ENCODE data around the gene HS6ST1. TPM values are rescaled to one million over a fixed set of nuclear protein-coding genes. Genes with fewer than 3 reads are reported as not detected.

HS6ST1 gene
- total RNA-seq, 3 donors from 2014 or later (not counting 1 experiment from before 2014, with no cell fraction given), result 18.9 to 35.9 (median 28.8) TPM

GRCh38 chr2:128312411-128312810, 6.3 kb downstream of the HS6ST1 start:
- no peaks in the 10 kb centered on the region for H3K36me3 Mint-ChIP-seq
- H3K4me1 Mint-ChIP-seq, result peaks cover 58 to 83% of the 10 kb centered on the region in 2 donors
- H3K27me3 ChIP-seq (ENCODE audit: control insufficient read depth, insufficient read depth, low read length), result no peaks in the 10 kb centered on the region
- no peak overlapping the region for H3K4me3 Mint-ChIP-seq
- ATAC-seq, result no peak
- intact Hi-C loops (cut with micrococcal nuclease), result no loop called here
- H3K36me3 ChIP-seq (ENCODE audit: control insufficient read depth, insufficient read depth, low read length), result no peaks in the 10 kb centered on the region
- no peak for DNase-seq
- H3K9me3 Mint-ChIP-seq, result no peaks in the 10 kb centered on the region
- peaks cover 29% of the 10 kb centered on the region for H3K4me1 ChIP-seq (ENCODE audit: control insufficient read depth, insufficient read depth, low read length)
- TF ChIP-seq, protein P1, sequence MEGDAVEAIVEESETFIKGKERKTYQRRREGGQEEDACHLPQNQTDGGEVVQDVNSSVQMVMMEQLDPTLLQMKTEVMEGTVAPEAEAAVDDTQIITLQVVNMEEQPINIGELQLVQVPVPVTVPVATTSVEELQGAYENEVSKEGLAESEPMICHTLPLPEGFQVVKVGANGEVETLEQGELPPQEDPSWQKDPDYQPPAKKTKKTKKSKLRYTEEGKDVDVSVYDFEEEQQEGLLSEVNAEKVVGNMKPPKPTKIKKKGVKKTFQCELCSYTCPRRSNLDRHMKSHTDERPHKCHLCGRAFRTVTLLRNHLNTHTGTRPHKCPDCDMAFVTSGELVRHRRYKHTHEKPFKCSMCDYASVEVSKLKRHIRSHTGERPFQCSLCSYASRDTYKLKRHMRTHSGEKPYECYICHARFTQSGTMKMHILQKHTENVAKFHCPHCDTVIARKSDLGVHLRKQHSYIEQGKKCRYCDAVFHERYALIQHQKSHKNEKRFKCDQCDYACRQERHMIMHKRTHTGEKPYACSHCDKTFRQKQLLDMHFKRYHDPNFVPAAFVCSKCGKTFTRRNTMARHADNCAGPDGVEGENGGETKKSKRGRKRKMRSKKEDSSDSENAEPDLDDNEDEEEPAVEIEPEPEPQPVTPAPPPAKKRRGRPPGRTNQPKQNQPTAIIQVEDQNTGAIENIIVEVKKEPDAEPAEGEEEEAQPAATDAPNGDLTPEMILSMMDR (IDR thresholded peaks at IDR 0.05), result no peak
- no peak overlapping the region for H3K27ac ChIP-seq (ENCODE audit: low read length)
- H3K9me3 ChIP-seq (ENCODE audit: control insufficient read depth, insufficient read depth, low read length), result no peaks in the 10 kb centered on the region
- H3K27me3 Mint-ChIP-seq (ENCODE audit: low read depth in 2 of 2), result no peaks in the 10 kb centered on the region
- H3K27ac Mint-ChIP-seq, result no peak overlapping the region
- 97% methylated on average over 6 of the region's 6 CpGs for WGBS (ENCODE audit: insufficient coverage)
- no peak overlapping the region for H3K4me3 ChIP-seq (ENCODE audit: low read length)

DNA sequence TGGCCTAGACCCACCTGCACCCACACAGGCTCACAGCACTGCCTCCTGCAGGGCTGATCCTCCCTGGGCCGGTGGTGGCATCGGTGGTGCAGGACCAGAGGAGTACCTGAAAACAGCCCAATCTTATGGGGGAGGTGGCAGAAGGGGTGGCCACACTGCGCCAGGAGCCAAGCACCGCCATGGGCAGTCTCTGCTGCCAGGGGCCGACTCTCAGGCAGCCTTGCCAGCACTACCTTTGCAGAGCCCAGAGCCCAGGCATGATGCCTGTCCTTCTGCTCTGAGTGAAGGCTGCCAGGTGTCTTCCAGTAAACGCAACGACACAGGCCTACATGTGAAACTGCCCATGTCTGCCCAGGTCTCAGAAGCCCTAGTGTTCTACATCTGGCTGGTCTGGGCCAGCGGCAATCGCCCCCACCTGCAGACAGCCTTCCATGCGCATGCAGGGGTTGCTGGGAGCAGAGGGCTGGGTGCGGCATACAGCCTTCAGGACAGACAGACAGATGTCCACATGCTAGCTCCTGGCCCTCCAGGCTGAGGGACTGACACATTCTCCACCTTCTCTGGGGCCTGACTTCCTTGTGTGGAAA, 6.8 kb downstream of the HS6ST1 start:
- Mint-ChIP-seq H3K4me3 (no peak overlapping the region), H3K4me1 (peaks cover 58 to 81% of the 10 kb centered on the region in 2 donors), H3K9me3 (no peaks in the 10 kb centered on the region), H3K27ac (no peak overlapping the region), H3K36me3 (no peaks in the 10 kb centered on the region), H3K27me3 (ENCODE audit: low read depth in 2 of 2) (no peaks in the 10 kb centered on the region)
- no peaks in the 10 kb centered on the region for H3K36me3 ChIP-seq (ENCODE audit: control insufficient read depth, insufficient read depth, low read length)
- no peaks in the 10 kb centered on the region for H3K27me3 ChIP-seq (ENCODE audit: control insufficient read depth, insufficient read depth, low read length)
- H3K4me1 ChIP-seq (ENCODE audit: control insufficient read depth, insufficient read depth, low read length), result peaks cover 23% of the 10 kb centered on the region
- ATAC-seq, result peak in 1 of 3 donors; percentile 11
- no peak overlapping the region for H3K27ac ChIP-seq (ENCODE audit: low read length)
- H3K9me3 ChIP-seq (ENCODE audit: control insufficient read depth, insufficient read depth, low read length), result no peaks in the 10 kb centered on the region
- no peak overlapping the region for H3K4me3 ChIP-seq (ENCODE audit: low read length)
- DNase-seq, result peak in 1 of 2 donors; percentile 7
- TF ChIP-seq, protein P1 (IDR thresholded peaks at IDR 0.05), result no peak
- intact Hi-C loops (cut with micrococcal nuclease), result no loop called here
- 96% methylated on average over 11 of the region's 11 CpGs for WGBS (ENCODE audit: insufficient coverage)

- no peaks in the 10 kb centered on the region for H3K9me3 ChIP-seq (ENCODE audit: control insufficient read depth, insufficient read depth, low read length)
- no peaks in the 10 kb centered on the region for H3K27me3 ChIP-seq (ENCODE audit: control insufficient read depth, insufficient read depth, low read length)
- Mint-ChIP-seq H3K9me3 (no peaks in the 10 kb centered on the region), H3K36me3 (no peaks in the 10 kb centered on the region), H3K27ac (peak overlapping the region in 1 of 2 donors; percentile 66), H3K27me3 (ENCODE audit: low read depth in 2 of 2) (no peaks in the 10 kb centered on the region), H3K4me3 (no peak overlapping the region), H3K4me1 (peaks cover 52 to 76% of the 10 kb centered on the region in 2 donors)
- TF ChIP-seq, protein P1 (IDR thresholded peaks at IDR 0.05), result no peak
- no peaks in the 10 kb centered on the region for H3K36me3 ChIP-seq (ENCODE audit: control insufficient read depth, insufficient read depth, low read length)
- DNase-seq (peak in 1 of 2 donors; percentile 9), ATAC-seq (no peak)
- intact Hi-C loops (cut with micrococcal nuclease), result no loop called here
- peaks cover 17% of the 10 kb centered on the region for H3K4me1 ChIP-seq (ENCODE audit: control insufficient read depth, insufficient read depth, low read length)
- H3K4me3 ChIP-seq (ENCODE audit: low read length), result no peak overlapping the region
- 79% methylated on average over 7 of the region's 7 CpGs for WGBS (ENCODE audit: insufficient coverage)
- no peak overlapping the region for H3K27ac ChIP-seq (ENCODE audit: low read length)
Measured at GRCh38 chr2:128311216-128311754, 7.4 kb downstream of the HS6ST1 start.

Measured in natural killer cell (primary cell).